Epithelial cell of prostate (primary cell): ENCODE measurements around the gene MAMDC2.

Experiments
- DNase-seq: peaks from one replicate; pipeline ENCODE4 v3.0.0-alpha.2; 2011; ENCODE audit warnings: low read depth, low spot score
- H3K27ac ChIP-seq: fragments of 450-650 bp; 2 replicates; pipeline ENCODE4 v1.5.1; 2017; ENCODE audit warnings: mild to moderate bottlenecking

MAMDC2 gene

DNA sequence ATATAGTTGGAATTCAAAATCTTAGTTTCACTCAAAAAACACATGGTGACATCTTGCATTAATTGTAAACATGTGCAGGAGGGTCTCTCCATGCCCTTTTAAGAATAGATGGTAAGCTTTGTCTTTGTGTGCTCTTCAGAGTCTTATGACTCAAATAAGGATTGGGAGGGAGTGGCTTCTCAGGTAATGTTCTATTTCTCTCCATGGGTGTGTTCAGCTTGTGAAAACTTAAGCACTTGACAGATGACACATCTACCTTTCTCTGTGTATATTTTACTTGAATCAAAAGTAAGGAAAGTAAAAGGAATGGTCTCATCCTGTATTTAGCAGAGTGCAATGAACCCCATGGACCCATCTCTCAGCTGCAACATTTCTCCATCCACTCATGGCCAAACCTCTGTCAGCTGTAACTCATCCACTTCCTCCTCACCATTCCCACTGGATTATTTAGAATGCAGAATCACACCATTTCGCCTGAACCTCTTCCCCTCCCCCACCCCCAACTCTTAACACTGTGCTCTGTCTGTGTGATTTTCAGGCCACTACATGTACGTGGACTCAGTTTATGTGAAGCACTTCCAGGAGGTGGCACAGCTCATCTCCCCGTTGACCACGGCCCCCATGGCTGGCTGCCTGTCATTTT, 82.1 kb downstream of the MAMDC2 start:
- peak; percentile 50 for DNase-seq
- H3K27ac ChIP-seq = peak overlapping the region; percentile 23

- H3K27ac ChIP-seq = no peak overlapping the region
- no peak for DNase-seq
Observed at GRCh38 chr9:70127036-70127435, 83.4 kb downstream of the MAMDC2 start.

- no peak for DNase-seq
- H3K27ac ChIP-seq = no peak overlapping the region
Observed at GRCh38 chr9:70127540-70128416, 84.1 kb downstream of the MAMDC2 start.

GRCh38 chr9:70130266-70130665, 86.6 kb downstream of the MAMDC2 start:
- H3K27ac ChIP-seq = no peak overlapping the region
- DNase-seq = no peak

GRCh38 chr9:70131296-70131695, 87.6 kb downstream of the MAMDC2 start:
- H3K27ac ChIP-seq = no peak overlapping the region

DNA sequence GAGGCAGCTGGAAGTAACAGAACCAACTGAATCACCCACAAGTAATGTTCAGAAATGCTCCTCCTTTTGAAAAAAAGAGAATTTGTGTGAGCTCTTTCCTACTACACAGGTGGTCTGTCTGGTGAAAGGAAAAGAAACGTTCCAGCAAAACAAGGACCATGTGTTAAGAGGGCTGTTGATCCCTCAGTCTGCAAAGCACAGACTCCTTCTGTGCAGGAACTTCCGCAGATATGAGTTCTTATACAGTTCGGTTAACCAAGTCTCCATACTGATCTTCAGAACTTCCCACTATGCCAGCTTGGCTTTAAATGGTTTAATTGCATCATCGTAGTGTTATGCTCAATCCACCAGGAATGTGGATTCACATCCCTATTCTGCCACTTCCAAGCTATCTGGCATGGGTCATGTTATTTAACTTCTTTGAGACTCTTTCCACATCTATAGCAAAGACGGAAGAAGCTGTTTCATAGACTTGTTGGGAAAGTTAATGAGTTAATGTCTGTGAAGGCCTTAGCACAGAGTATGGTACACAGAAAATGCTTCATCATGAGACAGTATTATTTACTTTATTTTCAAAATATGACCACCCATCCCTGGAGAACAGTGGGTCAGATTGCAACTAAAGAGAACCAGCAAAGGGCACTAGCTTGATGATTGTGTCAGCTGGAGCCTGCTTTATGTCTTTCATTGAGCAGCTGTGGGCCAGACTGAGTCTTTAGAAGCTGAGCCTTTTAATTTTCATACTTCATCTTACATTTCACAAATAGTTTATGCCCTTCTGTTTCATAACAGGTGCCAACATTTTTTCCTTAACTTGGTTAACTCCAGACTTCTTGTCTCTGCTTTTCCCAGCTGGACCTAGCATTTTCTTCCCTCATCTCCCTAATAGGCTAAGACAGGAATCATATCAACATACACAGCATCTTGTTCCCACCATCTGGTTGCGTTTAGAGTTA, 89.9 kb downstream of the MAMDC2 start:
- no peak overlapping the region for H3K27ac ChIP-seq
- DNase-seq = no peak

More at GRCh38 chr9:70131296-70131695, 87.6 kb downstream of the MAMDC2 start:
- DNase-seq = no peak

GRCh38 chr9:70134360-70134759, 90.7 kb downstream of the MAMDC2 start:
- DNase-seq = no peak

DNA sequence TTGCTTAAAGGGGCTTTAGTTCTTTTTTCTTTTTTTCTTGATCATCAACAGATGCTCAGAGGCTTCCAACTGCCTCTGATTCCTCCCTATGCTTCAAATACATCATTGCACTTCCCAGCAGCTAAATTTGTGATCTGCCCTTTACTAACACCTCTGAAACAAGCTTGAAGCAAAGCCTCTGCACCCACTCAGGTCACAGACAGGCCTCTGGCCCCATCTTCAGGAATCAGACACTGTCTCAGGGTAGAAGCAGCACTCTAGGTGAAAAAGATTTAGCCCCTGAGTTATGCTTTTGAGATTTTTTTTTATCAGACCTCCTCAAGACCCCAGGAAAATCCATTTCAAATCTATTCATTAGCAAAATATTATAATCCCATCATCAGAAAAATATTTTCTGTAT, 91.5 kb downstream of the MAMDC2 start:
- no peak overlapping the region for H3K27ac ChIP-seq

More at GRCh38 chr9:70134360-70134759, 90.7 kb downstream of the MAMDC2 start:
- no peak overlapping the region for H3K27ac ChIP-seq

GRCh38 chr9:70136632-70137031, 93.0 kb downstream of the MAMDC2 start:
- H3K27ac ChIP-seq = no peak overlapping the region
- no peak for DNase-seq

More for the DNA sequence above, 91.5 kb downstream of the MAMDC2 start:
- DNase-seq = no peak

DNA sequence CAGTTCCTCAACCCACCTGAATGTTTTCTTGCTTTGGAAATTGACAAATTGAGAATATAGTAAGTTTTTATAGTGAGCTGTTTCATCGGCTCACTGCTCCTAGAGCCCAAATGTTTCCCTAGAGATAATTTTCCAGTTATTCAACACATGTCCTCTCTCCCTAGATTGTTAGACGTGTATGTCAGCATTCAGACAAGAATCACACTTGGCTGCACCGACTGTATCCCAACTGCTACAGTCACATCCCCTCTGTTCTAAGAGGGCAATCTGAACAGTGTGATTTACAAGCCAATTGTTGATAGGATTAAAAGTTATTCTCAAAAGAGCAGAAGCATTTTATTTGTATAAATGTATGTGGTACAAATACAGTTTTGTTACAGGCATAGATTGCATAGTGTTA, 93.9 kb downstream of the MAMDC2 start:
- DNase-seq = no peak
- H3K27ac ChIP-seq = no peak overlapping the region

DNA sequence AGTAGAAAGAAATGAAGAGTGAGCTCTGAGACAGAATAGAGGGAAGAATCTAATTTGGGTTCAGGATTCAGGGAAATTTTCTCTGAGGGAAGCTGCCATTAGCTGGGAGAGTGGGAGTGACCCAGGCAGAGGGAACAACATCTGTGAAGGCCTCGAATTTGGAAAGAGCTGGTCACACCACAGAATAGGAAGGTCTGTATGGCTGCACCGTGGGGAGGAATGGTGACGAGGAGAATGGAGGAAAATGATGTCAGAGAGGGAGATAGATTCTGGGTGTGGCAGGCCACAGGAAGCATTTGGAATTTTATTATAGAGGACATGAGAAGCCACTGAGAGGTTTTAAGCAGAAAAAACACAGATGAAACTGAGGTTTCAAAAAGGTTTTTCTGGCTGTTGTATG, 98.5 kb downstream of the MAMDC2 start:
- DNase-seq = no peak
- H3K27ac ChIP-seq = no peak overlapping the region

GRCh38 chr9:70143394-70144130, 99.9 kb downstream of the MAMDC2 start:
- H3K27ac ChIP-seq = no peak overlapping the region
- no peak for DNase-seq

DNA sequence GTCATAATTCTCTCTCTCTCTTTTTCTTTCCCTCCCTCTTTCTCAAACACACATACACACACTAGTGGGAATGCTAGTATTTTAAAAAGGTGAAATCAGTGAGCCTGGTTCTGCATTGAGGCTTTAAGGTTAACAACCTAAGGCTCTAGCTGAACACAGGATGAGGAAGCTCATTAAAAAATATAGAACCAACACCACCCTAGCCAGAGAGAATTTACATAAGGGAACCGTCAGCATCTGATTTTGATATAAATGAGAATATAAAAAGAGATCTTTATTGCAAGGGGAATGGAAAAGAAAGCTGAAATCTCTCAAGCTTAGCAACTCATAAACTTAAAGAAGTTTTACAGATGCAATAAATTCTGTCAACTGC, 100.5 kb downstream of the MAMDC2 start:
- H3K27ac ChIP-seq = no peak overlapping the region
- DNase-seq = no peak

GRCh38 chr9:70145981-70146380, 102.3 kb downstream of the MAMDC2 start:
- no peak for DNase-seq
- no peak overlapping the region for H3K27ac ChIP-seq

GRCh38 chr9:70147196-70147595, 103.5 kb downstream of the MAMDC2 start:
- no peak overlapping the region for H3K27ac ChIP-seq
- DNase-seq = no peak

GRCh38 chr9:70147651-70148050, 104.0 kb downstream of the MAMDC2 start:
- H3K27ac ChIP-seq = no peak overlapping the region
- no peak for DNase-seq

DNA sequence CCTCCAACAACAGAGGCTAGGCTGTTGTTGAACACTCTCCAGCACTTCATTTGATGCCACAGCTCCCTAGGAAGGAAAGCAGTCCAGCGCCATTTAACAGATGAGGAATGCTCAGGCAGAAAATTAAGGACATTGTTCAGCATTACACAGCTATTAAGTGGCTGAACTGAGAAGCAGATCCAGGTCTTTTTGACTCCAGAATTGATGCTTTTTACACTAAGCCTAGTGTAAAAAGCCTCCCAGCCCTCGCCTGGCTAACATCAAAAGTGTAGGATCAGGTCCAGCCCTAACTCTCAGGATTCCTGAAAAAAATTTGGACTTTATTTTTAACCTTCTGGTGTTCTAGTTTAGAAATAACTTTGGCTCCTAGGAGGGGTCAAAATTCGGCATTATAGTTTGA, 108.7 kb downstream of the MAMDC2 start:
- no peak for DNase-seq
- no peak overlapping the region for H3K27ac ChIP-seq

GRCh38 chr9:70156729-70157128, 113.1 kb downstream of the MAMDC2 start:
- H3K27ac ChIP-seq = no peak overlapping the region
- DNase-seq = no peak

DNA sequence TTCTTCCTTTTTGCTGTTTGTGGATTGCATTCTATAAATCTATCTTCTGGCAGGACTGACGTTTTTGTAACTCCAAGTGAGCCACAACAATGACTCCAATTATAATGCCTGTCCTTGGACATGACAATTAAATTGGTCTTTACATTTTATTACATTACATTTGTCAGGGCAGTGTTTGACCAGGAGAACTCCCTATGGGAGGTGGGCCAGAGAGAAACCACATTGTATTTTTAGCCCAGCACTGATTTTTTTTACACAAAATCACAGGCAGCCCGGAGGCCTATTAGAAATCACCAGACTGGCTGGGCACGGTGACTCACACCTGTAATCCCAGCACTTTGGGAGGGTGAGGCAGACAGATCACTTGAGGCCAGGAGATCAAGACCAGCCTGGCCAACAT, 116.0 kb downstream of the MAMDC2 start:
- no peak overlapping the region for H3K27ac ChIP-seq
- no peak for DNase-seq
